ENCODE measurements around the gene BLOC1S1.

- no peak for TF ChIP-seq CTCF (IDR thresholded peaks at IDR 0.05)
- no peak for TF ChIP-seq POLR2A (IDR thresholded peaks at IDR 0.05)
These were observed 20.5 kb upstream of the BLOC1S1 start for GRCh38 chr12:55695349-55695748.

All from right lobe of liver (tissue), 4 donors.